Measurements from ENCODE around the gene PLA2G6.

The PLA2G6 gene

DNA sequence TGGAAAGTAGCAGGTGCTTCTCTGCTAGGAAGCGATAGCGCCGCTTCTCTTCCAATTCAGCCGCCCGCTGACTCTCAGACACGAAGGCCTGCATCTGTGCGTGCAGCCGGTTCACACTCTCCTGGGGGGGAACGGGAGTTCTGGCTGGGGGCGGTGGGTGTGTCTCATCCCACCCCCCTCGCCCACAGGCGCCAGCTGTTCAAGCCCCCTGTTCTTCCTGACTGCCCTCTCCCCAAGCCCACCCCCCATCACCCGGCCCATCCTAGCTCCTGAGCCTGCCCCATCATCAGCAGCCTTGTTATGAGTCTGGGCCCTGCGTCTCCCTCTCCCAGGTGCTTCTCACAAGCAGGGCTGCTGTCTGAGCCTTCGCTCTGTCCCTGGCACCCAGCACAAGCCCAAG lies 84.6 kb downstream of the PLA2G6 start:
- H3K9ac ChIP-seq, result no peak overlapping the region
- H3K4me3 ChIP-seq (IDR thresholded peaks at IDR 0.05; ENCODE audit: insufficient read depth, low read depth, low read length), result no peak overlapping the region
- TF ChIP-seq, protein P1, sequence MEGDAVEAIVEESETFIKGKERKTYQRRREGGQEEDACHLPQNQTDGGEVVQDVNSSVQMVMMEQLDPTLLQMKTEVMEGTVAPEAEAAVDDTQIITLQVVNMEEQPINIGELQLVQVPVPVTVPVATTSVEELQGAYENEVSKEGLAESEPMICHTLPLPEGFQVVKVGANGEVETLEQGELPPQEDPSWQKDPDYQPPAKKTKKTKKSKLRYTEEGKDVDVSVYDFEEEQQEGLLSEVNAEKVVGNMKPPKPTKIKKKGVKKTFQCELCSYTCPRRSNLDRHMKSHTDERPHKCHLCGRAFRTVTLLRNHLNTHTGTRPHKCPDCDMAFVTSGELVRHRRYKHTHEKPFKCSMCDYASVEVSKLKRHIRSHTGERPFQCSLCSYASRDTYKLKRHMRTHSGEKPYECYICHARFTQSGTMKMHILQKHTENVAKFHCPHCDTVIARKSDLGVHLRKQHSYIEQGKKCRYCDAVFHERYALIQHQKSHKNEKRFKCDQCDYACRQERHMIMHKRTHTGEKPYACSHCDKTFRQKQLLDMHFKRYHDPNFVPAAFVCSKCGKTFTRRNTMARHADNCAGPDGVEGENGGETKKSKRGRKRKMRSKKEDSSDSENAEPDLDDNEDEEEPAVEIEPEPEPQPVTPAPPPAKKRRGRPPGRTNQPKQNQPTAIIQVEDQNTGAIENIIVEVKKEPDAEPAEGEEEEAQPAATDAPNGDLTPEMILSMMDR (conservative IDR thresholded peaks at IDR 0.05; ENCODE audit: low read depth, low read length), result no peak
- H3K27me3 ChIP-seq (ENCODE audit: insufficient read depth, low read depth), result no peaks in the 10 kb centered on the region
- no peaks in the 10 kb centered on the region for H3K36me3 ChIP-seq (ENCODE audit: insufficient read depth)
- H3K4me1 ChIP-seq (ENCODE audit: low read depth, poor library complexity, severe bottlenecking), result peaks cover 7% of the 10 kb centered on the region
- no peaks in the 10 kb centered on the region for H3K79me2 ChIP-seq (ENCODE audit: insufficient read depth, low read depth)
- H4K20me1 ChIP-seq (ENCODE audit: insufficient read depth), result no peaks in the 10 kb centered on the region
- no peak overlapping the region for H3K4me2 ChIP-seq
- no peak overlapping the region for H3K27ac ChIP-seq
- no peak overlapping the region for H2AFZ ChIP-seq (ENCODE audit: low read depth)

DNA sequence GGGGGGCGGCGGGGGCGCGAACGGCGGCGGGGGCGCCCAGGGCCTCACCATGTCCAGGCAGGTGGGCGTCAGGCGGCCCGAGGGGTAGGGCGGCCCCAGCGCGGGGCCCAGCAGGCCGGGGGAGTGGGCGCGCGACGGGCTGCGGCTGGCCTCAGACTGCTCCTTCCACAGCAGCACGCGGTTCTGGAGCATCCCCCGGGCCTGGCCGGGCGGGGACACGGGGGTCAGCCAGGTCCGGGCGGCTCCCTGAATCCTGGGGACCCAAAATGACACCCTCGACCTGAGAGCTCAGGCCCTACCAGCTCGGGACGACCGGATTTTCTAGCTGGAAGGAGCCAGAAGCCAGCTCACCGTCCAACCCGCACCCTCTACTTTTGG lies 92.2 kb downstream of the PLA2G6 start:
- no peak overlapping the region for H2AFZ ChIP-seq (ENCODE audit: low read depth)
- H3K9ac ChIP-seq, result no peak overlapping the region
- H3K79me2 ChIP-seq (ENCODE audit: insufficient read depth, low read depth), result no peaks in the 10 kb centered on the region
- no peaks in the 10 kb centered on the region for H3K27me3 ChIP-seq (ENCODE audit: insufficient read depth, low read depth)
- no peak overlapping the region for H3K4me3 ChIP-seq (IDR thresholded peaks at IDR 0.05; ENCODE audit: insufficient read depth, low read depth, low read length)
- H3K4me2 ChIP-seq, result no peak overlapping the region
- no peak overlapping the region for H3K27ac ChIP-seq
- H3K36me3 ChIP-seq (ENCODE audit: insufficient read depth), result no peaks in the 10 kb centered on the region
- H4K20me1 ChIP-seq (ENCODE audit: insufficient read depth), result no peaks in the 10 kb centered on the region
- TF ChIP-seq, protein P1 (conservative IDR thresholded peaks at IDR 0.05; ENCODE audit: low read depth, low read length), result no peak
- no peaks in the 10 kb centered on the region for H3K4me1 ChIP-seq (ENCODE audit: low read depth, poor library complexity, severe bottlenecking)

DNA sequence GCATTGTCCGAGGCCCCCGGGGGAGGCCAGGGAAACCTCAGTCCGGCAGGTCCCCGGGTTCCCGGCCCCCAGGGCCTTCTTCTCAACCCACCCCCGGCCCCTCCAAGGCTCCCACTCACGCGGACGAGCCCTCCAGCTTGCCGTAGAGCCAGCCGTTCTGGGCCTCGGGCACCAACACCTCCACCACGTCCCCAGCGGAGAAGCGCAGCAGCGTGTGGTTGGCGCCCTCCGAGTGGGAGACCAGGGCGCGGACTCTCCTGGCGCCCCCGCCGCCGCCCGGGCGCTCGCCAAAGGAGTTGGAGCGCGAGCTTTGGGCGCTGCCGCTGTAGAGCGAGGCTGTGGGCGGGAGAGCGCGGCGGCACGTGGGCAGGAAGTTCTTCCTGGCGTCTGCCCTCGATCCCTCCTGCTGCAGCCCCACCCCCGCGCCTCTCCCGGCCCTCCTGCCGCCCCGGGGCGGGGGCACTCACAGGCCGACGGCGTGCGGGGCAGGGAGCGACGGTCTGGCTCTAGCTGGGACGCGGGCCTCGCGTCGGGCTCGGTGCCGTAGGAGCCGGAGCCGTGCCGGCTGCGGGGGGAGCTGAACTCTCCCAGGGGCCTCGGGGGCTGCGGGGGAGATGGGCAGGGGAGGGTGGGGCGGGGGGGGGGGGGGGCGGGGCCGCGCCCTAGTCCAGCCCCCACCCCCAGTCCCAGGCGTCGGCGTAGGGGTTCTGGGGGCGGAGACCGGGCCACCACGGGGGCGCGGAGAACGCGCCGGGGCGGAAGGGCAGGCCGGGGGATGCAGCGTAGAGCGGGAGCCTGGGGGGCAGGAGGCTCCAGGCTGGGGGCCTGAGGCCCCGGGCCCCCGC lies 92.8 kb downstream of the PLA2G6 start:
- TF ChIP-seq, protein P1 (conservative IDR thresholded peaks at IDR 0.05; ENCODE audit: low read depth, low read length), result no peak
- no peaks in the 10 kb centered on the region for H3K36me3 ChIP-seq (ENCODE audit: insufficient read depth)
- H2AFZ ChIP-seq (ENCODE audit: low read depth), result no peak overlapping the region
- H3K79me2 ChIP-seq (ENCODE audit: insufficient read depth, low read depth), result no peaks in the 10 kb centered on the region
- H3K4me3 ChIP-seq (IDR thresholded peaks at IDR 0.05; ENCODE audit: insufficient read depth, low read depth, low read length), result no peak overlapping the region
- H3K27me3 ChIP-seq (ENCODE audit: insufficient read depth, low read depth), result no peaks in the 10 kb centered on the region
- H4K20me1 ChIP-seq (ENCODE audit: insufficient read depth), result no peaks in the 10 kb centered on the region
- no peak overlapping the region for H3K4me2 ChIP-seq
- no peak overlapping the region for H3K9ac ChIP-seq
- no peak overlapping the region for H3K27ac ChIP-seq
- no peaks in the 10 kb centered on the region for H3K4me1 ChIP-seq (ENCODE audit: low read depth, poor library complexity, severe bottlenecking)

DNA sequence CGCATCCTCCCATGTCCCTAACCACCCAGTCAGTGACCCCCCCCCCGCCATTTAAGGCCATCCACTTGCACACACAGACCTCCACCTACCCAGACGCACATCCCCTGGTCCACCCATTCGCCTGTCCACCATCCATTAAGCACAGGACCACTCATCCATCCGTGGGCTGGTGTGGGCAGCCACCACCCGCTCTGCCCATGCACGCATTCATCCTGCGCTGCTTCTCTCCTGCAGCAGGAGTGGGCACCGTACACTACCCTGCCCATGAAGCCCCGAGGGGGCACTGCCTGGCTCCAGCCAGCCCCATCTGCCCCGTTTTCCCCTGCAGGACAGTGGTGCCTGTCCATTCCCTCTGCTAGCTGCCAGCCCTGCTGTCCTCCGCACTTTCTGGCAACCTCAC lies 93.8 kb downstream of the PLA2G6 start:
- Histone ChIP-seq H3K4me3 (IDR thresholded peaks at IDR 0.05; ENCODE audit: insufficient read depth, low read depth, low read length) (no peak overlapping the region), H2AFZ (ENCODE audit: low read depth) (no peak overlapping the region), H3K36me3 (ENCODE audit: insufficient read depth) (no peaks in the 10 kb centered on the region), H3K27me3 (ENCODE audit: insufficient read depth, low read depth) (no peaks in the 10 kb centered on the region), H3K4me1 (ENCODE audit: low read depth, poor library complexity, severe bottlenecking) (no peaks in the 10 kb centered on the region), H4K20me1 (ENCODE audit: insufficient read depth) (no peaks in the 10 kb centered on the region), H3K9ac (no peak overlapping the region), H3K27ac (no peak overlapping the region), H3K4me2 (no peak overlapping the region), H3K79me2 (ENCODE audit: insufficient read depth, low read depth) (no peaks in the 10 kb centered on the region)
- TF ChIP-seq, protein P1 (conservative IDR thresholded peaks at IDR 0.05; ENCODE audit: low read depth, low read length), result no peak
